Stimulated activated naive CD8-positive, alpha-beta T cell treated with anti-CD3 and anti-CD28 coated beads, Interleukin-15, Interleukin-2, amounts not matched to agents 100 ng/mL and 50 ng/mL, for 24 hours (primary cell): ENCODE measurements around the gene CAB39L.
A peak's percentile ranks its signal among the peaks of the same experiment; 100 is the strongest.

ENCODE experiments used
- H3K27ac Mint-ChIP-seq: one replicate; pipeline ENCODE4 v1.8.0; 2021; ENCODE audit warnings: mild to moderate bottlenecking, mixed read lengths
- H3K27me3 Mint-ChIP-seq: one replicate; pipeline ENCODE4 v1.8.0; 2021; ENCODE audit warnings: mixed read lengths
- H3K36me3 Mint-ChIP-seq: one replicate; pipeline ENCODE4 v1.8.0; 2021; ENCODE audit warnings: low read depth, mixed read lengths
- H3K4me1 Mint-ChIP-seq: one replicate; pipeline ENCODE4 v1.8.0; 2021; ENCODE audit warnings: low read depth, mixed read lengths
- H3K4me3 Mint-ChIP-seq: one replicate; pipeline ENCODE4 v1.8.0; 2021; ENCODE audit warnings: mild to moderate bottlenecking, mixed read lengths
- H3K9me3 Mint-ChIP-seq: one replicate; pipeline ENCODE4 v1.8.0; 2021; ENCODE audit warnings: mixed read lengths

Gene CAB39L

GRCh38 chr13:49443704-49444523 lies at the start of gene CAB39L, which contains the start of gene SETDB2:
TSS of gene CAB39L (minus strand) at chr13:49444064. CDS start at chr13:49382910, 61,154 bp downstream.
TSS of gene SETDB2 (plus strand) at chr13:49444274. CDS start at chr13:49451894, 7,620 bp downstream.
- Mint-ChIP-seq H3K4me3 (peak within 1 kb of the TSS; percentile 92), H3K27ac (peak within 1 kb of the TSS; percentile 97), H3K27me3 (no peaks in the 10 kb centered on the region), H3K9me3 (no peaks in the 10 kb centered on the region), H3K36me3 (peaks cover 10% of the 10 kb centered on the region), H3K4me1 (peaks cover 74% of the 10 kb centered on the region)

- H3K4me1 Mint-ChIP-seq, result no peaks in the 10 kb centered on the region
- H3K27ac Mint-ChIP-seq, result no peak overlapping the region
- no peaks in the 10 kb centered on the region for H3K27me3 Mint-ChIP-seq
- H3K9me3 Mint-ChIP-seq, result no peaks in the 10 kb centered on the region
- peaks cover 49% of the 10 kb centered on the region for H3K36me3 Mint-ChIP-seq
- H3K4me3 Mint-ChIP-seq, result no peak overlapping the region
Observed at GRCh38 chr13:49488563-49488962, 44.7 kb upstream of the CAB39L start.

GRCh38 chr13:49481788-49482187 lies 37.9 kb upstream of the CAB39L start:
- Mint-ChIP-seq H3K27ac (no peak overlapping the region), H3K36me3 (peaks cover 62% of the 10 kb centered on the region)

GRCh38 chr13:49476529-49476928 lies 32.7 kb upstream of the CAB39L start:
- Mint-ChIP-seq H3K4me3 (no peak overlapping the region), H3K27ac (no peak overlapping the region), H3K9me3 (no peaks in the 10 kb centered on the region), H3K4me1 (no peaks in the 10 kb centered on the region), H3K36me3 (peaks cover 60% of the 10 kb centered on the region), H3K27me3 (no peaks in the 10 kb centered on the region)

More at GRCh38 chr13:49481788-49482187, 37.9 kb upstream of the CAB39L start:
- Mint-ChIP-seq H3K4me1 (no peaks in the 10 kb centered on the region), H3K9me3 (no peaks in the 10 kb centered on the region), H3K4me3 (no peak overlapping the region), H3K27me3 (no peaks in the 10 kb centered on the region)

- H3K36me3 Mint-ChIP-seq, result peaks cover 69% of the 10 kb centered on the region
- no peak overlapping the region for H3K4me3 Mint-ChIP-seq
- no peaks in the 10 kb centered on the region for H3K9me3 Mint-ChIP-seq
- no peaks in the 10 kb centered on the region for H3K27me3 Mint-ChIP-seq
- no peaks in the 10 kb centered on the region for H3K4me1 Mint-ChIP-seq
- no peak overlapping the region for H3K27ac Mint-ChIP-seq
Observed at GRCh38 chr13:49472186-49472585, 28.3 kb upstream of the CAB39L start.

- peaks cover 78% of the 10 kb centered on the region for H3K36me3 Mint-ChIP-seq
- no peaks in the 10 kb centered on the region for H3K4me1 Mint-ChIP-seq
- no peaks in the 10 kb centered on the region for H3K27me3 Mint-ChIP-seq
- no peak overlapping the region for H3K4me3 Mint-ChIP-seq
- peaks cover 7% of the 10 kb centered on the region for H3K9me3 Mint-ChIP-seq
- H3K27ac Mint-ChIP-seq, result no peak overlapping the region
Observed at GRCh38 chr13:49466292-49466838, 22.5 kb upstream of the CAB39L start.

- Mint-ChIP-seq H3K4me1 (no peaks in the 10 kb centered on the region), H3K36me3 (peaks cover 82% of the 10 kb centered on the region), H3K27ac (no peak overlapping the region)
Observed at GRCh38 chr13:49464621-49465325, 20.9 kb upstream of the CAB39L start.

GRCh38 chr13:49464085-49464484 lies 20.2 kb upstream of the CAB39L start:
- Mint-ChIP-seq H3K4me3 (no peak overlapping the region), H3K27ac (no peak overlapping the region), H3K27me3 (no peaks in the 10 kb centered on the region), H3K9me3 (peaks cover 7% of the 10 kb centered on the region), H3K36me3 (peaks cover 76% of the 10 kb centered on the region), H3K4me1 (no peaks in the 10 kb centered on the region)

More at GRCh38 chr13:49464621-49465325, 20.9 kb upstream of the CAB39L start:
- no peak overlapping the region for H3K4me3 Mint-ChIP-seq
- H3K27me3 Mint-ChIP-seq, result no peaks in the 10 kb centered on the region
- H3K9me3 Mint-ChIP-seq, result peaks cover 7% of the 10 kb centered on the region

GRCh38 chr13:49459580-49459979 lies 15.7 kb upstream of the CAB39L start:
- H3K27ac Mint-ChIP-seq, result no peak overlapping the region
- H3K4me3 Mint-ChIP-seq, result no peak overlapping the region
- H3K27me3 Mint-ChIP-seq, result no peaks in the 10 kb centered on the region
- peaks cover 7% of the 10 kb centered on the region for H3K9me3 Mint-ChIP-seq
- H3K36me3 Mint-ChIP-seq, result peaks cover 63% of the 10 kb centered on the region
- peaks cover 9% of the 10 kb centered on the region for H3K4me1 Mint-ChIP-seq

GRCh38 chr13:49457221-49457620 lies 13.4 kb upstream of the CAB39L start:
- Mint-ChIP-seq H3K4me1 (peaks cover 19% of the 10 kb centered on the region), H3K36me3 (peaks cover 59% of the 10 kb centered on the region), H3K4me3 (no peak overlapping the region), H3K27me3 (no peaks in the 10 kb centered on the region), H3K27ac (no peak overlapping the region), H3K9me3 (peaks cover 1% of the 10 kb centered on the region)

- no peaks in the 10 kb centered on the region for H3K27me3 Mint-ChIP-seq
- peaks cover 49% of the 10 kb centered on the region for H3K36me3 Mint-ChIP-seq
Observed at GRCh38 chr13:49456156-49456555, 12.3 kb upstream of the CAB39L start.

GRCh38 chr13:49455007-49455398 lies 11.1 kb upstream of the CAB39L start:
- Mint-ChIP-seq H3K9me3 (no peaks in the 10 kb centered on the region), H3K27ac (no peak overlapping the region), H3K4me1 (peaks cover 24% of the 10 kb centered on the region), H3K4me3 (no peak overlapping the region), H3K27me3 (no peaks in the 10 kb centered on the region), H3K36me3 (peaks cover 37% of the 10 kb centered on the region)

More at GRCh38 chr13:49456156-49456555, 12.3 kb upstream of the CAB39L start:
- no peak overlapping the region for H3K27ac Mint-ChIP-seq
- H3K4me1 Mint-ChIP-seq, result peaks cover 19% of the 10 kb centered on the region
- H3K4me3 Mint-ChIP-seq, result no peak overlapping the region
- H3K9me3 Mint-ChIP-seq, result no peaks in the 10 kb centered on the region

GRCh38 chr13:49454388-49455006 lies 10.6 kb upstream of the CAB39L start:
- Mint-ChIP-seq H3K27me3 (no peaks in the 10 kb centered on the region), H3K36me3 (peaks cover 38% of the 10 kb centered on the region), H3K27ac (peak overlapping the region; percentile 63), H3K9me3 (no peaks in the 10 kb centered on the region), H3K4me3 (no peak overlapping the region), H3K4me1 (peaks cover 29% of the 10 kb centered on the region)

- H3K27ac Mint-ChIP-seq, result no peak overlapping the region
- H3K36me3 Mint-ChIP-seq, result peaks cover 36% of the 10 kb centered on the region
- no peaks in the 10 kb centered on the region for H3K9me3 Mint-ChIP-seq
- H3K27me3 Mint-ChIP-seq, result no peaks in the 10 kb centered on the region
- no peak overlapping the region for H3K4me3 Mint-ChIP-seq
- H3K4me1 Mint-ChIP-seq, result peaks cover 40% of the 10 kb centered on the region
Observed at GRCh38 chr13:49453465-49453864, 9.6 kb upstream of the CAB39L start.
